GM18868 (cell line): Measurements from ENCODE around the gene SPATS2.

Source experiments
- ATAC-seq: cut with Tn5 transposase; IDR thresholded peaks from one replicate; pipeline ENCODE4 v1.9.1; 2021; ENCODE audit warnings: mild to moderate bottlenecking, moderate library complexity; ENCODE audit not compliant: unreplicated experiment

The SPATS2 gene

DNA sequence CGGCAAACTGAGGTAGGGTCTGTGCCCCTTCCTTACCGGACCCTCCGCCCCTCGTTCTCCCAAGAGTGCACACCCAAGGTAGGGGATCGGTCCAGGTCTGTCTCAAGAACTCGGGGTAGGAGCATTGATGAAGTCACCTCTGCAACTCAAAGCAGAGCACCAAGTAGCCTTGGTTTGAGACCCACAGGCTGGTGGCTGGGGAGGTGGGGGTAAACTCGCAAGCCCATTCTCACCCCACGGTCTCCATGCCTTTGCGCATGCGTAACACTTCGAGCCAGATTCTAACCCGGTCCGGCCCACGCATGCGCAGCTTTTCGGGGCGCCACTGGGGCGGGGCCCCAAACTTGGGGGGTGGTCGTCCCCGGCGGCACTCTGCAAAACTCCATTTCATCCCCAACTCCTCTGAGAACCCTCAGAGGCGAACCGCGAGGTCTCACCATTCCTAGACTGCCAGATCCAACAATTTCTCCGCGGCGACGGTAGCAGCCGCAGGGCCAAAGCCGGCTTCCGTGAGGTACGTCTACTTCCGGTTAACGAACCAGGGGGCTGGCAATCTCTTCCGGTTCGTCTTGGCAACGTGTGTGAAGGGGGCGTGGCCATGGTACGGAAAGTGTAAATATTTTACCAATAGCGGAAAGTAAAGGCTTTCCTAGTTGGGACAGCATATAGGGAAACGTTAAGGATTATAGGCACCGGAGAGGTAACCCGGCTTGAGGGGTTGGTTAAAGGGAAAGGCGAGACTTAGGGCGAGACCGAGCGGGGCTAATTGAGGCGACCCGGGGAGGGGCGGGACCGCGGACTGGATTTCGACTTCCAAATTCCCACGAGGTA, 200.6 kb downstream of the SPATS2 start, which contains the start of gene MCRS1:
Gene MCRS1 (minus strand): TSS at position 532 of the 831 bp plus-strand sequence. CDS start 1,411 bp downstream, outside the sequence.
- ATAC-seq = peak; percentile 84

DNA sequence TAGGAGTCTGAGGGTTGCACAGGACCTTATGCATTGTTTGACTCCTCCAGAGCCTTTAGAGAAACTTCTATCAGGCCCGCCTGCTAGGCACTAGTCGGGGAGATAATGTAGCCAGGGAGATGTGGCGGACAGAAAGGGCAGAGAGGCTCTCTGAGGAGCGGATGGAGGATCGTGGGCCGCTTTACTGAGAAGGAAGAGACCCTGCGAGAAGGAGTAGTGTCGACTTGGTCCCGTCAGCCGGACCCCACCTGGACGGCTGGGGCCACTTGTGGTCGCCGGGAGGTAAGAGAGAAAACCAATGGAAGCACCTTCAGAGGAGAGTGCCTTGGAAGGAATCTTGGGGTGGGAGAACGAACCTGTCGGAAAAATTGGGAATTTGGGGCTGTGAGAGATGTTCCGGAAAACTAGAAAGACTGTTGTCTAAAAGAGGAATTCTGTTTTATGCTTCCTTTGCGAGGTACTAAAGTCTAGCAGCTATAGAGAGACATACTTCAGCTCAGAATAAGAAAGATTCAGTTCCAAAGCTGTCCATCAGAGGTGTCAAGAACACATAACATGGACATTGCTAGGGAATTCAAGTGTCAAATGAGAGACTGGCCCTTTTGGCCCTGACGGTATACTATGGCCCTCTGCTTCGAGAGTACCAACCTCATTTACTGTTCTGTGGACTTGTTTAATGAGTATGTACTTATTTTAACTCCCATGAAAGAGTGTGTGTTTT, 201.3 kb downstream of the SPATS2 start:
- peak; percentile 28 for ATAC-seq
